Body of pancreas (tissue), 4 donors: ENCODE data around the gene ZAP70.

Experiments used
- CTCF ChIP-seq, 7 experiments: fragments of 450-650 bp in 4 of 7; fragments of 200-600 bp in 3 of 7; sonication (generic) in 3 of 7; IDR thresholded peaks; one replicate each; pipeline ENCODE4 v1.5.1; 2016 to 2019; ENCODE audit warnings: antibody characterized with exemption in 7 of 7
- POLR2A ChIP-seq, 3 donors: fragments of 450-650 bp; IDR thresholded peaks; one replicate each; pipeline ENCODE4 v1.6.1; 2016; ENCODE audit warnings: antibody characterized with exemption in 3 of 3, mild to moderate bottlenecking in 2 of 3

GRCh38 chr2:97688062-97688827 is 25.1 kb upstream of the ZAP70 start:
- TF ChIP-seq POLR2A (IDR thresholded peaks at IDR 0.05) (no peak), CTCF (IDR thresholded peaks at IDR 0.05) (no peak)
